ENCODE data around the gene CRIM1.

DNA sequence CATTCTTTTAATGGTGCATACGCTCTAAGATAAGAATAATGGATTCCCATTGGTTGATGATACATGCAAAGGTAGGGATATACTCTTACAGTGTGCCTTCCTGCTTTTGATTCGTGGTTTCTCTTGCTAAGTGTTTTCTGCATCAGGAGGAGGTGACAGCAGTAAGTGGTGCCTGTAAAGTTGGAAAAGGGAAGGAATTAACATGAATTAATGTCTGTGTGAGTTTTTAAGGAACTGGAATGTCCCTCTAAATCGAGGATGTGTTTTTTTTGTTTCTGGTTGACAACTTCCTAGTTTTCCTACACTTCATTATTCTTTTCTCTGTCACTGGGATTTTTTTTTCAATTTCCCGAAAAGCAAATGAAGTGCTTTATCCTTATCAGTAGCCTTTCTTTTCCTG lies 54.4 kb downstream of the CRIM1 start:
- TF ChIP-seq POLR2A (IDR thresholded peaks at IDR 0.05; ENCODE audit: low read length) (no peak), GATA1 (IDR thresholded peaks at IDR 0.05; ENCODE audit: low read depth, low read length) (no peak)

Measured in erythroblast (primary cell).